IPS-20b (cell line): Measurements from ENCODE around the gene KLHL17.

ENCODE experiments used
- H3K27ac ChIP-seq: one replicate; pipeline ENCODE4 v1.5.1; 2013; ENCODE audit warnings: low read length
- H3K27me3 ChIP-seq: 2 replicates; pipeline ENCODE4 v1.6.1; 2013; ENCODE audit warnings: mild to moderate bottlenecking, low read length, inconsistent platforms; ENCODE audit not compliant: insufficient read depth
- H3K36me3 ChIP-seq: 2 replicates; pipeline ENCODE4 v1.6.1; 2013; ENCODE audit warnings: low read depth, mild to moderate bottlenecking, inconsistent platforms, low read length, moderate library complexity; ENCODE audit not compliant: insufficient read depth
- H3K4me1 ChIP-seq: 2 replicates; pipeline ENCODE4 v1.6.1; 2013; ENCODE audit warnings: mild to moderate bottlenecking, control low read depth, inconsistent platforms, low read length, moderate library complexity; ENCODE audit not compliant: insufficient read depth
- H3K4me3 ChIP-seq: 2 replicates; pipeline ENCODE4 v1.5.1; 2013; ENCODE audit warnings: mild to moderate bottlenecking, low read length, inconsistent platforms
- H3K9ac ChIP-seq: 2 replicates; pipeline ENCODE4 v1.6.1; 2013; ENCODE audit warnings: low read depth, mild to moderate bottlenecking, inconsistent platforms, low read length, moderate library complexity
- H3K9me3 ChIP-seq: 2 replicates; pipeline ENCODE4 v1.6.1; 2013; ENCODE audit warnings: mild to moderate bottlenecking, low read depth, low read length, inconsistent platforms; ENCODE audit not compliant: insufficient read depth

KLHL17 gene

GRCh38 chr1:924656-925560, 35.5 kb upstream of the KLHL17 start:
- no peaks in the 10 kb centered on the region; the same call in 1 of the 2 replicates for H3K4me1 ChIP-seq
- H3K9ac ChIP-seq, result no peak overlapping the region
- no peaks in the 10 kb centered on the region for H3K36me3 ChIP-seq
- H3K27ac ChIP-seq, result no peak overlapping the region
- peaks cover 100% of the 10 kb centered on the region for H3K27me3 ChIP-seq
- H3K9me3 ChIP-seq, result no peaks in the 10 kb centered on the region
- H3K4me3 ChIP-seq, result peak overlapping the region; percentile 43; the same call in 1 of the 2 replicates

- H3K27ac ChIP-seq, result no peak overlapping the region
- H3K9ac ChIP-seq, result no peak overlapping the region
- H3K4me1 ChIP-seq, result no peaks in the 10 kb centered on the region; the same call in 1 of the 2 replicates
- no peaks in the 10 kb centered on the region for H3K9me3 ChIP-seq
- H3K4me3 ChIP-seq, result peak overlapping the region; percentile 38; the same call in 1 of the 2 replicates
- H3K36me3 ChIP-seq, result no peaks in the 10 kb centered on the region
- peaks cover 100% of the 10 kb centered on the region for H3K27me3 ChIP-seq
Measured at GRCh38 chr1:925561-926421, 34.6 kb upstream of the KLHL17 start.

GRCh38 chr1:927234-927633, 33.1 kb upstream of the KLHL17 start:
- H3K27ac ChIP-seq, result no peak overlapping the region
- H3K27me3 ChIP-seq, result peaks cover 100% of the 10 kb centered on the region
- no peak overlapping the region for H3K4me3 ChIP-seq
- no peaks in the 10 kb centered on the region for H3K36me3 ChIP-seq
- H3K9me3 ChIP-seq, result no peaks in the 10 kb centered on the region
- H3K9ac ChIP-seq, result no peak overlapping the region
- no peaks in the 10 kb centered on the region for H3K4me1 ChIP-seq

GRCh38 chr1:927748-928147, 32.6 kb upstream of the KLHL17 start:
- H3K36me3 ChIP-seq, result no peaks in the 10 kb centered on the region
- H3K9ac ChIP-seq, result no peak overlapping the region
- H3K27ac ChIP-seq, result no peak overlapping the region
- no peaks in the 10 kb centered on the region for H3K9me3 ChIP-seq
- H3K4me1 ChIP-seq, result no peaks in the 10 kb centered on the region
- H3K27me3 ChIP-seq, result peaks cover 100% of the 10 kb centered on the region
- H3K4me3 ChIP-seq, result no peak overlapping the region

- no peaks in the 10 kb centered on the region for H3K4me1 ChIP-seq
- peaks cover 99% of the 10 kb centered on the region for H3K27me3 ChIP-seq
- H3K4me3 ChIP-seq, result no peak overlapping the region
- no peaks in the 10 kb centered on the region for H3K9me3 ChIP-seq
- H3K27ac ChIP-seq, result no peak overlapping the region
- H3K9ac ChIP-seq, result no peak overlapping the region
- H3K36me3 ChIP-seq, result no peaks in the 10 kb centered on the region
Measured at GRCh38 chr1:928825-929661, 31.3 kb upstream of the KLHL17 start.

GRCh38 chr1:929712-930632, 30.4 kb upstream of the KLHL17 start:
- no peak overlapping the region for H3K4me3 ChIP-seq
- H3K4me1 ChIP-seq, result no peaks in the 10 kb centered on the region; the same call in 1 of the 2 replicates
- no peak overlapping the region for H3K27ac ChIP-seq
- H3K9ac ChIP-seq, result no peak overlapping the region
- peaks cover 92% of the 10 kb centered on the region for H3K27me3 ChIP-seq
- no peaks in the 10 kb centered on the region for H3K36me3 ChIP-seq
- H3K9me3 ChIP-seq, result no peaks in the 10 kb centered on the region

GRCh38 chr1:930633-931138, 29.7 kb upstream of the KLHL17 start:
- Histone ChIP-seq H3K9me3 (no peaks in the 10 kb centered on the region), H3K4me3 (no peak overlapping the region), H3K4me1 (no peaks in the 10 kb centered on the region; the same call in 1 of the 2 replicates), H3K9ac (no peak overlapping the region), H3K36me3 (no peaks in the 10 kb centered on the region), H3K27me3 (peaks cover 92% of the 10 kb centered on the region), H3K27ac (no peak overlapping the region)

GRCh38 chr1:931380-932172, 28.8 kb upstream of the KLHL17 start:
- H3K4me3 ChIP-seq, result no peak overlapping the region
- no peak overlapping the region for H3K9ac ChIP-seq
- no peak overlapping the region for H3K27ac ChIP-seq
- H3K4me1 ChIP-seq, result no peaks in the 10 kb centered on the region; the same call in 1 of the 2 replicates
- peaks cover 92% of the 10 kb centered on the region for H3K27me3 ChIP-seq
- H3K9me3 ChIP-seq, result no peaks in the 10 kb centered on the region
- no peaks in the 10 kb centered on the region for H3K36me3 ChIP-seq

- Histone ChIP-seq H3K36me3 (no peaks in the 10 kb centered on the region), H3K4me1 (no peaks in the 10 kb centered on the region; the same call in 1 of the 2 replicates), H3K9ac (no peak overlapping the region), H3K27me3 (peaks cover 92% of the 10 kb centered on the region), H3K27ac (no peak overlapping the region), H3K4me3 (no peak overlapping the region), H3K9me3 (no peaks in the 10 kb centered on the region)
Measured at GRCh38 chr1:932173-932510, 28.2 kb upstream of the KLHL17 start.
